Measurements from ENCODE around the gene MPI. TPM values are rescaled to one million over a fixed set of nuclear protein-coding genes. Genes with fewer than 3 reads are reported as not detected.

MPI gene
- total and polyA plus RNA-seq, 2 donors (not counting 3 experiments of a cell fraction or from before 2014, with no cell fraction given) = 36.3 to 69.3 TPM

DNA sequence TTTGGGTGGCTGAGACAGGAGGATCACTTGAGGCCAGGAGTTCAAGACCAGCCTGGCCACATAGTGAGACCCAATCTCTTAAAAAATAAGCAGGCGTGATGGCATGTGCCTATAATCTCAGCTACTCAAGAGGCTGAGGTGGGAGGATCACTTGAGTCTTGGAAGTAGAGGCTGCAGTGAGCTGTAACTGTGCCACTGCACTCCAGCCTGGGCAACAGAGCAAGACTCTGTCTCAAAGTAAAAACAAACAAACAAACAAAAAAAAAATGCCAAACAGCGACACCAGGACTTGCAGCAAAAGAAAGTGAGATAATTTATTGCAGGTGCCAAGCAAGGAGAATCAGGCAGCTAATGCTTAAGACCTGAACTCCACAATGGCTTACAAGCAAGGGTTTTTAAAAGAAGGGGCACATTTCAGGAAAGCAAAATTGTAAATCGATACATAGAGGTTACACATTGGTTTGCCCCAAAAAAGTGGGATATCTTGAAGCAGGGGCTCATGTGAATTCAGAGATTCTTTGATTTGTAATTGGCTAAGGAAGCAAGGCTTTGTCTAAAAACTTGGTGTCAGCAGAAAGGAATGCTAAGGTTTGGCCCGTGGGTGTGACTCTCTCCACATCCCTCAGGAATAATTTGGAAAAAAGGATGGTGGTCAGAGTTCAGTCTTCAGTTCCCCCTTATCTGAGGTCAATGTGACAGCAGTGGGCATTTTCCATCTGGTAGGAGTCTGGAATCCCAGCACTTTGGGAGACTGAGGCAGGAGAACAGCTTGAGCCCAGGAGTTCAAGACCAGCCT is 5.2 kb upstream of the MPI start:
- intact Hi-C loops (cut with micrococcal nuclease) = no loop called here
- Histone ChIP-seq H3K4me2 (ENCODE audit: insufficient read depth, low read length) (no peak overlapping the region), H3K27ac (ENCODE audit: insufficient read depth, low read depth, low read length) (no peak overlapping the region), H3K9ac (replicated peaks; ENCODE audit: extremely low read depth, insufficient read depth, low read length) (no peak overlapping the region), H4K20me1 (replicated peaks; ENCODE audit: control insufficient read depth, extremely low read depth, insufficient read depth, low read length) (no peaks in the 10 kb centered on the region), H3K27me3 (ENCODE audit: control insufficient read depth in 2 of 2, insufficient read depth in 2 of 2, low read length in 2 of 2) (no peaks in the 10 kb centered on the region), H3K4me3 (replicated peaks in 1 of 3; ENCODE audit: insufficient read depth in 1 of 3, low read depth in 1 of 3, low read length in 3 of 3) (no peak overlapping the region), H3K36me3 (ENCODE audit: control insufficient read depth in 2 of 2, extremely low read depth in 1 of 2, insufficient read depth in 2 of 2, low read length in 2 of 2) (no peaks in the 10 kb centered on the region), H3K9me3 (replicated peaks; ENCODE audit: control insufficient read depth, insufficient read depth, low read length) (no peaks in the 10 kb centered on the region), H3K4me1 (ENCODE audit: control insufficient read depth, extremely low read depth, insufficient read depth, low read length) (peaks cover 7% of the 10 kb centered on the region), H3K79me2 (ENCODE audit: control insufficient read depth, insufficient read depth, low read length) (no peaks in the 10 kb centered on the region), H2AFZ (ENCODE audit: low read depth, low read length) (no peak overlapping the region), H3K9me1 (replicated peaks; ENCODE audit: control insufficient read depth, extremely low read depth, insufficient read depth, low read length) (no peaks in the 10 kb centered on the region)
- DNase-seq (ENCODE audit: low read depth, low spot score) (no peak), FAIRE-seq (no peak)
- ChIA-PET CTCF (interaction anchor here (0.6 to 4.2 kb wide), 4 partner anchors 9 to 17 kb away, joined by 3 to 26 read pairs (median 6); partner anchors contain the start of gene SCAMP2), POLR2A (interaction anchor here (1.2 kb wide), 1 partner anchor 12 kb away, joined by 3 read pairs; the partner anchor contains the start of gene SCAMP2)
- TF ChIP-seq POLR2AphosphoS5 (IDR thresholded peaks at IDR 0.05; ENCODE audit: insufficient read depth, low read depth, low read length) = no peak
- TF ChIP-seq EZH2 (IDR thresholded peaks at IDR 0.05; ENCODE audit: borderline replicate concordance, low read depth, low read length, severe bottlenecking) = no peak
- no peak for TF ChIP-seq MYC (IDR thresholded peaks at IDR 0.05; ENCODE audit: low read depth, low read length)
- dilution Hi-C loops (cut with MboI; ENCODE audit: extremely low pct_ligation_motif_present, low sequenced_read_pairs) = no loop called here
- BruUV-seq (replicated peaks) = no TSS peak

DNA sequence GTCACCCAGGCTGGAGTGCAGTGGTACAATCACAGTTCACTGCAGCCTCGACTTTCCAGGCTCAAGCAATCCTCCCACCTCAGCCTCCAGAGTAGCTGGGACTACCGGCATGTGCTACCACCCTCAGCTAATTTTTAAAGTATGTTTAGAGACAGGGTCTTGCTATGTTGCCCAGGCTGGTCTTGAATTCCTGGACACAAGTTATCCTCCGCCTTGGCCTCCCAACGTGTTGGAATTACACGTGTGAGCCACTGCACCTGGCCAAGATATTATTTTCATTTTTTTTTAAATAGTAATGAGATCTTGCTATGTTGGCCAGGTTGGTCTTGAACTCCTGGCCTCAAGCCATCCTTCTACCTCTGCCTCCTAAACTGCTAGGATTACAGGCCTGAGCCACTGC is 4.4 kb upstream of the MPI start:
- ChIA-PET POLR2A (no interaction called here), CTCF (no interaction called here)
- TF ChIP-seq MYC (IDR thresholded peaks at IDR 0.05; ENCODE audit: low read depth, low read length) (no peak), JUN (IDR thresholded peaks at IDR 0.05; ENCODE audit: borderline replicate concordance, insufficient read depth, insufficient read length, low read depth) (no peak), EZH2 (IDR thresholded peaks at IDR 0.05; ENCODE audit: borderline replicate concordance, low read depth, low read length, severe bottlenecking) (no peak), POLR2AphosphoS5 (IDR thresholded peaks at IDR 0.05; ENCODE audit: insufficient read depth, low read depth, low read length) (no peak), GATA2 (IDR thresholded peaks at IDR 0.05; ENCODE audit: insufficient read depth, insufficient read length, low read depth, low read length) (no peak), POLR2A (IDR thresholded peaks at IDR 0.05; ENCODE audit: low read depth, low read length) (no peak), FOS (IDR thresholded peaks at IDR 0.05; ENCODE audit: borderline replicate concordance, insufficient read depth, low read length) (no peak)
- TF ChIP-seq, protein P1, sequence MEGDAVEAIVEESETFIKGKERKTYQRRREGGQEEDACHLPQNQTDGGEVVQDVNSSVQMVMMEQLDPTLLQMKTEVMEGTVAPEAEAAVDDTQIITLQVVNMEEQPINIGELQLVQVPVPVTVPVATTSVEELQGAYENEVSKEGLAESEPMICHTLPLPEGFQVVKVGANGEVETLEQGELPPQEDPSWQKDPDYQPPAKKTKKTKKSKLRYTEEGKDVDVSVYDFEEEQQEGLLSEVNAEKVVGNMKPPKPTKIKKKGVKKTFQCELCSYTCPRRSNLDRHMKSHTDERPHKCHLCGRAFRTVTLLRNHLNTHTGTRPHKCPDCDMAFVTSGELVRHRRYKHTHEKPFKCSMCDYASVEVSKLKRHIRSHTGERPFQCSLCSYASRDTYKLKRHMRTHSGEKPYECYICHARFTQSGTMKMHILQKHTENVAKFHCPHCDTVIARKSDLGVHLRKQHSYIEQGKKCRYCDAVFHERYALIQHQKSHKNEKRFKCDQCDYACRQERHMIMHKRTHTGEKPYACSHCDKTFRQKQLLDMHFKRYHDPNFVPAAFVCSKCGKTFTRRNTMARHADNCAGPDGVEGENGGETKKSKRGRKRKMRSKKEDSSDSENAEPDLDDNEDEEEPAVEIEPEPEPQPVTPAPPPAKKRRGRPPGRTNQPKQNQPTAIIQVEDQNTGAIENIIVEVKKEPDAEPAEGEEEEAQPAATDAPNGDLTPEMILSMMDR (IDR thresholded peaks at IDR 0.05; ENCODE audit: extremely low read depth in 1 of 2, insufficient read depth in 1 of 2, low read depth in 1 of 2, low read length in 2 of 2) = no peak
- TF ChIP-seq, protein P2, sequence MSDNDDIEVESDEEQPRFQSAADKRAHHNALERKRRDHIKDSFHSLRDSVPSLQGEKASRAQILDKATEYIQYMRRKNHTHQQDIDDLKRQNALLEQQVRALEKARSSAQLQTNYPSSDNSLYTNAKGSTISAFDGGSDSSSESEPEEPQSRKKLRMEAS (IDR thresholded peaks at IDR 0.05; ENCODE audit: insufficient read depth, insufficient read length) = no peak
- dilution Hi-C loops (cut with MboI; ENCODE audit: extremely low pct_ligation_motif_present, low sequenced_read_pairs) = no loop called here
- Histone ChIP-seq H3K4me3 (replicated peaks in 1 of 3; ENCODE audit: insufficient read depth in 1 of 3, low read depth in 1 of 3, low read length in 3 of 3) (no peak overlapping the region), H3K27ac (ENCODE audit: insufficient read depth, low read depth, low read length) (no peak overlapping the region), H3K27me3 (ENCODE audit: control insufficient read depth in 2 of 2, insufficient read depth in 2 of 2, low read length in 2 of 2) (no peaks in the 10 kb centered on the region), H3K9me3 (replicated peaks; ENCODE audit: control insufficient read depth, insufficient read depth, low read length) (no peaks in the 10 kb centered on the region), H3K9ac (replicated peaks; ENCODE audit: extremely low read depth, insufficient read depth, low read length) (no peak overlapping the region), H3K9me1 (replicated peaks; ENCODE audit: control insufficient read depth, extremely low read depth, insufficient read depth, low read length) (no peaks in the 10 kb centered on the region), H2AFZ (ENCODE audit: low read depth, low read length) (no peak overlapping the region), H3K36me3 (ENCODE audit: control insufficient read depth in 2 of 2, extremely low read depth in 1 of 2, insufficient read depth in 2 of 2, low read length in 2 of 2) (no peaks in the 10 kb centered on the region), H3K4me1 (ENCODE audit: control insufficient read depth, extremely low read depth, insufficient read depth, low read length) (peaks cover 11% of the 10 kb centered on the region), H4K20me1 (replicated peaks; ENCODE audit: control insufficient read depth, extremely low read depth, insufficient read depth, low read length) (no peaks in the 10 kb centered on the region), H3K4me2 (ENCODE audit: insufficient read depth, low read length) (no peak overlapping the region), H3K79me2 (ENCODE audit: control insufficient read depth, insufficient read depth, low read length) (peaks cover 4% of the 10 kb centered on the region)
- DNase-seq (ENCODE audit: low read depth, low spot score) (no peak), FAIRE-seq (no peak)
- intact Hi-C loops (cut with micrococcal nuclease) = no loop called here
- no TSS peak for BruUV-seq (replicated peaks)
